HepG2 (cell line): ENCODE results near the gene EIF4E1B. TPM values are rescaled to one million over a fixed set of nuclear protein-coding genes. Genes with fewer than 3 reads are reported as not detected.

ENCODE experiments used
- ATAC-seq: fragments of 200-7000 bp; cut with Tn5 transposase; 3 replicates; pipeline ENCODE4 v1.9.1; 2020; ENCODE audit warnings: mild to moderate bottlenecking, moderate library complexity
- BruUV-seq: library from RNA; stranded (reverse); fragments of 400-500 nt; replicated peaks from 2 replicates; lab custom pipeline; 2021; lab: Mats Ljungman, UMichigan
- CTCF ChIA-PET: fragments of 300-600 bp; formaldehyde crosslinking; extraction: SDS; loops from one replicate; lab custom pipeline; 2021; ENCODE audit warnings: low total read pairs, inconsistent platforms, low intra/inter-chr PET ratio; lab: Yijun Ruan, JAX
- POLR2A ChIA-PET: fragments of 350-600 bp; sonication (Branson Sonifier 250); formaldehyde crosslinking; loops from one replicate; lab custom pipeline; 2020; ENCODE audit warnings: antibody characterized with exemption, inconsistent platforms; lab: Yijun Ruan, JAX
- DNase-seq: peaks from one replicate; pipeline ENCODE4 v3.0.0-alpha.2; 2015; ENCODE audit warnings: low spot score
- FAIRE-seq: peaks from 3 replicates; lab custom pipeline; 2011; peaks lifted over from hg19 to GRCh38; lab: Jason Lieb, UNC
- H2AFZ ChIP-seq: one replicate; pipeline ENCODE4 v1.6.1; 2011; ENCODE audit warnings: low read length, inconsistent platforms
- H3K27ac ChIP-seq: fragments of 300-600 bp; 3 replicates; pipeline ENCODE4 v1.8.0; 2011; ENCODE audit warnings: mixed run types, mild to moderate bottlenecking, mixed read lengths, low read length, inconsistent platforms; ENCODE audit not compliant: insufficient read depth; ENCODE audit errors: extremely low read length
- H3K27me3 ChIP-seq, 2 experiments: fragments of 200-600 bp in 1 of 2; 2 replicates in 1 of 2; 3 replicates in 1 of 2; pipeline versions ENCODE4 v1.6.0 to v1.8.0; 2011; ENCODE audit warnings: low read length in 2 of 2, mild to moderate bottlenecking in 2 of 2, moderate library complexity in 2 of 2, inconsistent platforms in 1 of 2; ENCODE audit not compliant: insufficient read depth in 2 of 2, control insufficient read depth in 1 of 2
- H3K36me3 ChIP-seq, 2 experiments: fragments of 200-600 bp in 1 of 2; replicated peaks in 1 of 2; 2 replicates in 1 of 2; 3 replicates in 1 of 2; pipeline versions ENCODE4 v1.5.1 to v1.8.0; 2011; ENCODE audit warnings: low read length in 2 of 2, inconsistent platforms in 1 of 2; ENCODE audit not compliant: insufficient read depth in 2 of 2, control insufficient read depth in 1 of 2
- H3K4me1 ChIP-seq: 2 replicates; pipeline ENCODE4 v1.5.1; 2012; ENCODE audit warnings: low read length, inconsistent platforms; ENCODE audit not compliant: insufficient read depth
- H3K4me2 ChIP-seq: 2 replicates; pipeline ENCODE4 v1.6.0; 2011; ENCODE audit warnings: low read depth, low read length, inconsistent platforms
- H3K4me3 ChIP-seq, 3 experiments: fragments of 200-600 bp in 1 of 3; sonication (generic), shearing (Covaris generic) in 1 of 3; replicated peaks in 1 of 3; 2 replicates each; pipeline ENCODE4 v1.5.1; 2011 to 2016; ENCODE audit warnings: low read length in 3 of 3, inconsistent platforms in 2 of 3, low read depth in 2 of 3, mild to moderate bottlenecking in 2 of 3, control low read depth in 1 of 3, mixed read lengths in 1 of 3; ENCODE audit not compliant: insufficient read depth in 1 of 3
- H3K79me2 ChIP-seq: one replicate; pipeline ENCODE4 v1.6.1; 2011; ENCODE audit warnings: low read length, inconsistent platforms; ENCODE audit not compliant: insufficient read depth
- H3K9ac ChIP-seq: 2 replicates; pipeline ENCODE4 v1.6.0; 2011; ENCODE audit warnings: mild to moderate bottlenecking, low read depth, low read length, inconsistent platforms; ENCODE audit not compliant: insufficient read depth
- H3K9me3 ChIP-seq: 2 replicates; pipeline ENCODE4 v1.5.1; 2012; ENCODE audit warnings: mild to moderate bottlenecking, low read length
- H4K20me1 ChIP-seq: 2 replicates; pipeline ENCODE4 v1.6.0; 2011; ENCODE audit warnings: inconsistent platforms, mild to moderate bottlenecking, low read length, moderate library complexity; ENCODE audit not compliant: insufficient read depth
- DMAP1 ChIP-seq: IDR thresholded peaks from 2 replicates; pipeline ENCODE4 v1.6.1; 2016
- DR1 ChIP-seq: sonication (generic); formaldehyde crosslinking; IDR thresholded peaks from 2 replicates; pipeline ENCODE4 v1.8.0; 2021; ENCODE audit warnings: mild to moderate bottlenecking, missing genetic modification reagents, inconsistent platforms
- HOXA9 ChIP-seq: sonication (generic); formaldehyde crosslinking; IDR thresholded peaks from 2 replicates; pipeline ENCODE4 v1.8.1; 2022; ENCODE audit warnings: missing genetic modification reagents, mild to moderate bottlenecking, moderate library complexity, borderline replicate concordance
- JUND ChIP-seq: sonication (generic); formaldehyde crosslinking; IDR thresholded peaks from 2 replicates; pipeline ENCODE4 v1.8.0; 2022; ENCODE audit warnings: mild to moderate bottlenecking, missing genetic modification reagents
- NBN ChIP-seq: fragments of 450-650 bp; conservative IDR thresholded peaks from 2 replicates; pipeline ENCODE4 v1.6.1; 2017
- NFRKB ChIP-seq: fragments of 450-650 bp; IDR thresholded peaks from 2 replicates; pipeline ENCODE4 v1.6.1; 2017
- SMARCC2 ChIP-seq: fragments of 450-650 bp; IDR thresholded peaks from 2 replicates; pipeline ENCODE4 v1.6.1; 2017; ENCODE audit warnings: antibody characterized with exemption, mild to moderate bottlenecking
- SNAPC2 ChIP-seq: sonication (generic); formaldehyde crosslinking; IDR thresholded peaks from 2 replicates; pipeline ENCODE4 v1.8.1; 2022; ENCODE audit warnings: mild to moderate bottlenecking, missing genetic modification reagents
- ZNF329 ChIP-seq: sonication (generic); formaldehyde crosslinking; IDR thresholded peaks from 2 replicates; pipeline ENCODE4 v1.9.0; 2021; ENCODE audit warnings: low read depth, mild to moderate bottlenecking, missing genetic modification reagents
- in situ Hi-C: cut with HindIII; loops from 2 replicates; pipeline ENCODE4 v1.10.0; 2017; ENCODE audit warnings: low pct_unique_long_range_greater_than_20kb; ENCODE audit not compliant: extremely low pct_ligation_motif_present
- intact Hi-C: fragments of 100-400 bp; cut with micrococcal nuclease; formaldehyde crosslinking; loops from one replicate; pipeline ENCODE4 v1.10.0; 2022; ENCODE audit not compliant: unreplicated experiment
- polyA plus RNA-seq, 8 experiments: library from polyadenylated mRNA; depleted of rRNA in 3 of 8; stranded (reverse) in 7 of 8; unstranded in 1 of 8; fragments of >200 nt; fragmentation: Illumina TruSeq in 4 of 8; extraction: Trizol in 4 of 8; gene quantifications; 2 replicates each; pipeline versions ENCODE4 v1.2.1 to v1.2.3, GENCODE V29; 2011 to 2016; ENCODE audit warnings: low read depth in 4 of 8, missing spikeins in 1 of 8, mixed read lengths in 1 of 8; ENCODE audit not compliant: insufficient read depth in 1 of 8
- total RNA-seq, 5 experiments: library from RNA; depleted of rRNA; stranded (reverse); fragments of >200 nt; fragmentation: Illumina TruSeq; extraction: Trizol; gene quantifications; 2 replicates each; pipeline ENCODE4 v1.2.3, GENCODE V29; 2016; ENCODE audit warnings: low read depth in 1 of 5
- TF ChIP-seq, protein P1 (sequence below): sonication (generic); formaldehyde crosslinking; IDR thresholded peaks from 2 replicates; pipeline ENCODE4 v1.5.1; 2020; ENCODE audit warnings: mild to moderate bottlenecking, missing genetic modification reagents, borderline replicate concordance
- TF ChIP-seq, protein P2 (sequence below): sonication (generic); formaldehyde crosslinking; IDR thresholded peaks from 2 replicates; pipeline ENCODE4 v1.4.0; 2020; ENCODE audit warnings: mild to moderate bottlenecking, low read depth, missing genetic modification reagents
- TF ChIP-seq, protein P3 (sequence below), 2 experiments: fragments of 450-650 bp in 1 of 2; sonication (generic) in 1 of 2; formaldehyde crosslinking in 1 of 2; IDR thresholded peaks; 2 replicates each; pipeline versions ENCODE4 v1.6.1 to v1.8.0; 2016 to 2022; ENCODE audit warnings: antibody characterized with exemption in 1 of 2, mild to moderate bottlenecking in 1 of 2, missing genetic modification reagents in 1 of 2
- TF ChIP-seq, protein P4 (sequence below): fragments of 450-650 bp; IDR thresholded peaks from 2 replicates; pipeline ENCODE4 v1.6.1; 2017

The EIF4E1B gene
- total and polyA plus RNA-seq, 2 of the 13 experiments (the other 11 are each of a cell fraction or from before 2014, with no cell fraction given), result not detected

DNA sequence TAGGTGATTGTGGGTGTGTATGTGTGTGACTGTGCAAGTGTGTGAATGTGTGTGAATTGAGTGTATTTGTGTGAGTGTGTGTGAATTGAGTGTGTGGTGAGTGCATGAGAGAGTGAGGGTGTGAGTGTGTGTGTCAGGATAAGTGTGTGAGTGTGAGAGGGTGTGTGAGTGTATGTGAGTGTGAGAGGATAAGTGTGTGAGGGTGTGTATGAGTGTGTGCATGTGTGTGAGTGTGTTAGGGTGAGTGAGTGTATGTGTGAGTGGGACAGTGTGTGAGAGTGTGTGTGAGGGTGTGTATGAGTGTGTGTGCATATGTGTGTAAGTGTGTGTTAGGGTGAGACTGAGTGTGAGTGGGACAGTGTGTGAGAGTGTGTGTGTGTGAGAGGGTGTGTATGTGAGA, 42.2 kb upstream of the EIF4E1B start:
- no peaks in the 10 kb centered on the region for H3K27me3 ChIP-seq
- peaks cover 16% of the 10 kb centered on the region for H3K9me3 ChIP-seq
- no peak overlapping the region for H3K9ac ChIP-seq
- H3K4me3 ChIP-seq, result no peak overlapping the region
- H3K79me2 ChIP-seq, result no peaks in the 10 kb centered on the region
- in situ Hi-C loops, result loop anchor here (25.0 kb wide), 1 partner anchor 851 kb away; no protein-coding TSS in a partner anchor
- H3K4me1 ChIP-seq, result no peaks in the 10 kb centered on the region
- ATAC-seq (no peak), DNase-seq (no peak), FAIRE-seq (no peak)
- no peak overlapping the region for H3K27ac ChIP-seq
- no peak overlapping the region for H2AFZ ChIP-seq
- H3K36me3 ChIP-seq, result peaks cover 0 to 35% of the 10 kb centered on the region in 2 experiments; a peak in 3 of 5 replicates
- no peaks in the 10 kb centered on the region for H4K20me1 ChIP-seq
- ChIA-PET CTCF (no interaction called here), POLR2A (no interaction called here)
- intact Hi-C loops, result no loop called here
- H3K4me2 ChIP-seq, result no peak overlapping the region
- no TSS peak for BruUV-seq
- no peak for TF ChIP-seq HOXA9 (CRISPR knock-in tag)
- TF ChIP-seq, protein P1, sequence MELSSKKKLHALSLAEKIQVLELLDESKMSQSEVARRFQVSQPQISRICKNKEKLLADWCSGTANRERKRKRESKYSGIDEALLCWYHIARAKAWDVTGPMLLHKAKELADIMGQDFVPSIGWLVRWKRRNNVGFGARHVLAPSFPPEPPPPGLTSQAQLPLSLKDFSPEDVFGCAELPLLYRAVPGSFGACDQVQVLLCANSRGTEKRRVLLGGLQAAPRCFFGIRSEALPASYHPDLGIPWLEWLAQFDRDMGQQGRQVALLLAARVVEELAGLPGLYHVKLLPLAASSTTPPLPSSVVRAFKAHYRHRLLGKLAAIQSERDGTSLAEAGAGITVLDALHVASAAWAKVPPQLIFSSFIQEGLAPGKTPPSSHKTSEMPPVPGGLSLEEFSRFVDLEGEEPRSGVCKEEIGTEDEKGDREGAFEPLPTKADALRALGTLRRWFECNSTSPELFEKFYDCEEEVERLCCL (CRISPR knock-in tag), result no peak
- TF ChIP-seq DR1 (CRISPR knock-in tag), result no peak
- TF ChIP-seq, protein P2, sequence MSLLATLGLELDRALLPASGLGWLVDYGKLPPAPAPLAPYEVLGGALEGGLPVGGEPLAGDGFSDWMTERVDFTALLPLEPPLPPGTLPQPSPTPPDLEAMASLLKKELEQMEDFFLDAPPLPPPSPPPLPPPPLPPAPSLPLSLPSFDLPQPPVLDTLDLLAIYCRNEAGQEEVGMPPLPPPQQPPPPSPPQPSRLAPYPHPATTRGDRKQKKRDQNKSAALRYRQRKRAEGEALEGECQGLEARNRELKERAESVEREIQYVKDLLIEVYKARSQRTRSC (CRISPR knock-in tag), result no peak
- TF ChIP-seq, protein P3, sequence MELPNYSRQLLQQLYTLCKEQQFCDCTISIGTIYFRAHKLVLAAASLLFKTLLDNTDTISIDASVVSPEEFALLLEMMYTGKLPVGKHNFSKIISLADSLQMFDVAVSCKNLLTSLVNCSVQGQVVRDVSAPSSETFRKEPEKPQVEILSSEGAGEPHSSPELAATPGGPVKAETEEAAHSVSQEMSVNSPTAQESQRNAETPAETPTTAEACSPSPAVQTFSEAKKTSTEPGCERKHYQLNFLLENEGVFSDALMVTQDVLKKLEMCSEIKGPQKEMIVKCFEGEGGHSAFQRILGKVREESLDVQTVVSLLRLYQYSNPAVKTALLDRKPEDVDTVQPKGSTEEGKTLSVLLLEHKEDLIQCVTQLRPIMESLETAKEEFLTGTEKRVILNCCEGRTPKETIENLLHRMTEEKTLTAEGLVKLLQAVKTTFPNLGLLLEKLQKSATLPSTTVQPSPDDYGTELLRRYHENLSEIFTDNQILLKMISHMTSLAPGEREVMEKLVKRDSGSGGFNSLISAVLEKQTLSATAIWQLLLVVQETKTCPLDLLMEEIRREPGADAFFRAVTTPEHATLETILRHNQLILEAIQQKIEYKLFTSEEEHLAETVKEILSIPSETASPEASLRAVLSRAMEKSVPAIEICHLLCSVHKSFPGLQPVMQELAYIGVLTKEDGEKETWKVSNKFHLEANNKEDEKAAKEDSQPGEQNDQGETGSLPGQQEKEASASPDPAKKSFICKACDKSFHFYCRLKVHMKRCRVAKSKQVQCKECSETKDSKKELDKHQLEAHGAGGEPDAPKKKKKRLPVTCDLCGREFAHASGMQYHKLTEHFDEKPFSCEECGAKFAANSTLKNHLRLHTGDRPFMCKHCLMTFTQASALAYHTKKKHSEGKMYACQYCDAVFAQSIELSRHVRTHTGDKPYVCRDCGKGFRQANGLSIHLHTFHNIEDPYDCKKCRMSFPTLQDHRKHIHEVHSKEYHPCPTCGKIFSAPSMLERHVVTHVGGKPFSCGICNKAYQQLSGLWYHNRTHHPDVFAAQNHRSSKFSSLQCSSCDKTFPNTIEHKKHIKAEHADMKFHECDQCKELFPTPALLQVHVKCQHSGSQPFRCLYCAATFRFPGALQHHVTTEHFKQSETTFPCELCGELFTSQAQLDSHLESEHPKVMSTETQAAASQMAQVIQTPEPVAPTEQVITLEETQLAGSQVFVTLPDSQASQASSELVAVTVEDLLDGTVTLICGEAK (IDR thresholded peaks at IDR 0.05), result 0 out of 2 replicates have a peak, but pooled peaks have one; percentile 2
- TF ChIP-seq, protein P3 (CRISPR knock-in tag; IDR thresholded peaks at IDR 0.05), result no peak
- no peak for TF ChIP-seq SNAPC2 (CRISPR knock-in tag)
- TF ChIP-seq, protein P4, sequence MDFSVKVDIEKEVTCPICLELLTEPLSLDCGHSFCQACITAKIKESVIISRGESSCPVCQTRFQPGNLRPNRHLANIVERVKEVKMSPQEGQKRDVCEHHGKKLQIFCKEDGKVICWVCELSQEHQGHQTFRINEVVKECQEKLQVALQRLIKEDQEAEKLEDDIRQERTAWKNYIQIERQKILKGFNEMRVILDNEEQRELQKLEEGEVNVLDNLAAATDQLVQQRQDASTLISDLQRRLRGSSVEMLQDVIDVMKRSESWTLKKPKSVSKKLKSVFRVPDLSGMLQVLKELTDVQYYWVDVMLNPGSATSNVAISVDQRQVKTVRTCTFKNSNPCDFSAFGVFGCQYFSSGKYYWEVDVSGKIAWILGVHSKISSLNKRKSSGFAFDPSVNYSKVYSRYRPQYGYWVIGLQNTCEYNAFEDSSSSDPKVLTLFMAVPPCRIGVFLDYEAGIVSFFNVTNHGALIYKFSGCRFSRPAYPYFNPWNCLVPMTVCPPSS, result peak; percentile 76; the same call in 1 of the 2 replicates
- TF ChIP-seq DMAP1 (CRISPR knock-in tag), result no peak
- TF ChIP-seq NBN, result peak; percentile 38; the same call in 1 of the 2 replicates
- no peak for TF ChIP-seq JUND
- TF ChIP-seq NFRKB, result peak; percentile 17; the same call in 1 of the 2 replicates
- TF ChIP-seq ZNF329 (CRISPR knock-in tag), result no peak
- no peak for TF ChIP-seq SMARCC2
